GM18498 (cell line): ENCODE measurements around the gene ADAM22.
"Not testable (repeated sequence)": the region's sequence is repeated elsewhere in the genome, so short reads cannot be mapped to it uniquely, and the experiment has no call there.

Experiments
- ATAC-seq: cut with Tn5 transposase; IDR thresholded peaks from one replicate; pipeline ENCODE4 v1.9.1; 2021; ENCODE audit warnings: mild to moderate bottlenecking, moderate library complexity; ENCODE audit not compliant: unreplicated experiment

The ADAM22 gene

GRCh38 chr7:88156356-88156755 lies 222.3 kb downstream of the ADAM22 start:
- no peak for ATAC-seq

GRCh38 chr7:88159741-88160140 lies 225.7 kb downstream of the ADAM22 start:
- ATAC-seq = not testable (repeated sequence)

DNA sequence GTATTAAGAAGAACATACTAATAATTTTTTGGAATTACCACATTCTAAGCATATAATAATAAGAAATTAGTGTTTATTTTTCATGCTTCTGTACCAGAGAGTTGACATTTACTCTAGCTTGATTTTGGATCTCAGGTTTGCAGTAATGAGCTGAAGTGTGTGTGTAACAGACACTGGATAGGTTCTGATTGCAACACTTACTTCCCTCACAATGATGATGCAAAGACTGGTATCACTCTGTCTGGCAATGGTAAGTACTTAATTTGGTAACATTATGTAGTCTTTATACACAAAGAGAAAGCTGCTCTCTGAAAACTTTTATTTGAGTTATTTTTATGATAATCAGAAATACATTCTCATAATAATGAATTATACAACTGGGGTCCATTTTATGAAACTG lies 231.6 kb downstream of the ADAM22 start:
- ATAC-seq = no peak

DNA sequence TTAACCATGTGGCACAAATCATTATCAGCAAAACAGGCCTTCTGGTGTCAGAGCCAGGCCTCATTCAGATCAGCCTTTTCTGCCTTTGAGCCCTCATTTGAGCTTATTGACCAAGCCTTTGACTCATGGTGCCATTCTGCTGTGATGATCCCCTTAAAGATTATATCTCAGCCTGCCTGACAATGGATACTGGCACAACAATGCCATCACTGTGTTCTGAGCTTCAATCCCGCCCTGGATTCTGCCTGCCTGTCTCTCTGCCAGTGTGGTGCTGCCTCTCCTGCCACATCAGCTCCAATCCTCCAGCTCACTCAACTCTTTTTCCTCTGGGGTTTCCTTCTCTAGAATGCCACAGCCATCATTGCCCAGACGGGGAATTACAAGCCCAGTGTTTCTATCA lies 233.2 kb downstream of the ADAM22 start:
- no peak for ATAC-seq

DNA sequence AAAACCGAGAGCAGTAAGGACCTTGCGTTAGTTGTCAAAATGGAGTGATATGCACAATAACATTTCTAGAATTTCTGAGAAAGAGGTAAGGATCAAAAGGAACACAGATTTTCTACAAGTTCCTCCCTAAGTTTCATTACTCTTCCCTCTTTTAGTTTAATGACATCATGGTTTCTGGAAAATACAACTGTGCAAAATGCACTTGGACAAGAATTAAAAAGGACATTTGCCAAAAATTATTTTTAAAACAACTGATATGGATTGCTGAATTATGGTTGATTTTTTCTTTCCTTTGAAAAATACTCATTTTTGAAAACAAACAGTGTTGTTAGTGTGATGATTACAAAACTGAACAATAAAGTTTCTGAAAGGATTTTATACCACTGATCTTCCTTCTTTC lies 233.7 kb downstream of the ADAM22 start:
- no peak for ATAC-seq

DNA sequence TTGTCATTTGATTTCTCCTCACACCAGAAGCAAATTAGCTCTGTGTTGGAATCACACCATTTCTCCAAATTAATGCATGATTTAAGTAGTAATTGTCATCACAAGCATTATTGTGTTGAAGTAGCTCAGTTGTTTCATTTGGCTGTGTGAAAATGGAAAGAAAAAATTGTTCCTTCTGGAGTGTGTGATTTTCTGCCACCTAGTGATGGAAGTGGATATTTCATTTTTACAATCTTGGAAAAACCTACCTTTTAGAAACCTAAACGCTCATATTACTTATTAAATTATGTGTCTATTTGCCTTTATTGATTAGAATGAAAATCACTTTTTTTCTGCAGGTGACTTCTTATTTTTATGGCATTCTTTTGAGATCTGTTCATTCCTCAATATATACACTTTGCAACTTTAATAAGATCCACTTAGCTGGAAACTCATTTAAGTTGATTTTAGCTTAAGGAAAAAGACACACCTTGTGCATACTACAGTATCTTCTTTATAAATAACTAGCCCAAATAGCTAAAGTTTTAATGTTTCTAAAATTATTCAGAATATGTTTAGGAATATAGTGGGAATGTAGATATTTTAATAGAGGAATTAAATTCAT lies 235.8 kb downstream of the ADAM22 start:
- peak; percentile 50 for ATAC-seq

DNA sequence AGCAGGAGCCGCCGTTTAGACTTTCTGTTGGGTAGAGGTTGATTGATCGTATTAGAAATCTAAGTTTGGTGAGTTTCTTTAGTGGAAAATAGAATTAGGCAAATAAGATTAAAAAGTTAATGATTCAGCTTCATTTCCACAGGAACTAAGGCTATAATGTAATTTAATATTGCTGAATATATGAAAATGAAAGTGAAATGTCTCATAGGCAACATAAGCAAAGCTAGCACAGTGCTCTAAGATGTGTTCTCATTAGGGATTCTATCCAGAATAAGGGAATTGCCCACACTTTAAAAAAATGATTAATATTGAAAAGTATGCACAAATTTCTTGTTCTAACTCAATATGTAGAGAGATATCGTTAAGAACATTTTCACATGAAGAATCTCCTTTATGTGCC lies 238.8 kb downstream of the ADAM22 start:
- no peak for ATAC-seq

GRCh38 chr7:88176190-88176589 lies 242.1 kb downstream of the ADAM22 start:
- no peak for ATAC-seq

- ATAC-seq = no peak
Measured at GRCh38 chr7:88183051-88183450, 249.0 kb downstream of the ADAM22 start.

DNA sequence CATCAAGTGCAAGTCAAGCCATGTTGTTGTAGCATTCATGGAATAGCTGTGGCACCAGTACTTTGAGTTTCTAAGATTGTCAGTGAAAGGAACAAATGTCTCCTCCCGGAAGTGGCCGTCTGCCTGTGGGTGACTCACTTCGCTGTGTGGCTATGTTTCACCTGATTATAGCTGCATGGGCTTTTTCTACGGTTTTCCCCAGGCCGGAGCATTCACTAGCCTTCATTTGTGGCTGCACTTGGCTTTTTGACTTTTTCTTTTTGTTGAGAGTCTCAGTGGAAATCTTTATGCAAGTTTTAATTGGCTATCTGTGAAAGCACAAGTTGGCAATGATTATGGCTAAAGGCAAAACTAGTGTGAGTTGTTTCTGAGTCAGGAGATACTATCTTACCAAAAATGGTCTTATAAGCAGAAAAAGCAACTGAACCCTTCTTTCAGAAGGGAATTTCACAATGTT lies 250.8 kb downstream of the ADAM22 start:
- ATAC-seq = no peak

DNA sequence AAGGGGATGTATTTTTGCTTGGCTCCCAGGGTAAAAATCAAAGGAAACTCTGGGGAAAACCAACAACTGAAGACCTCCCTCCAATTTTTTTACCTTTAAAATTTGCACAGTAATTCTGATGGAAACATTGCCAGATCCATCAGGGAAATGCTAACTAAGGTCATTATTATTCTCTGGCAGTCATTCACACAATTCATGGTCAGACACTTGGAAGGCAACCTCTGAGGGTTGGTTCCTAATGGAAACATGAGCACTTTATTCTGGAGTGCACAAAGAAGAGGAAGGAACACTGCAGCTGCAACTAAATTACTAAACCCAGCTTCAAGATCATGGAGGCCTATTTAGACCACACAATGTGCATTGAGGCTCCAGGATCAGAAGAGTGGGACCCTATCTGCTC lies 251.6 kb downstream of the ADAM22 start:
- ATAC-seq = no peak

GRCh38 chr7:88191911-88192310 lies 257.9 kb downstream of the ADAM22 start:
- no peak for ATAC-seq

DNA sequence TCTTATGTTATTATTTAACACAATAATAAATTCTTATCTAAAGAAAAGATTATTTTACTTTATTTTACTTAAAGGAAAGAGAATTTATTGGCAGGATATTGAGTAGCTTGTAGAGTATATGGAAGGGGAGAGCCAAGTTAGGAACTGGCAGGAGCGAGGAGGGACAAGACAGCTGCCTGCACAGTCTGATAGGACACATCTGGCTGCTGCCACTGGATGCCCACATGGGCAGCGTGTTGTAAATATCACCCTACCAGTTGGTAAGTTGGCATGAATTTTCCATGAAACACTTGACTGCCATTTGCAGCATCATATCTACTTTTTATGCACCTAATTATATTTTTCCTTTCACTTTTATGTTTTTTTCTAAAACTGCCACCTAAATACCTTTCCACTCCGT lies 266.2 kb downstream of the ADAM22 start:
- no peak for ATAC-seq

- ATAC-seq = no peak
Measured at GRCh38 chr7:88200789-88201188, 266.7 kb downstream of the ADAM22 start.

GRCh38 chr7:88201305-88201704 lies 267.3 kb downstream of the ADAM22 start:
- ATAC-seq = no peak

- peak; percentile 52 for ATAC-seq
Measured at GRCh38 chr7:88202278-88202677, 268.2 kb downstream of the ADAM22 start.

GRCh38 chr7:88202799-88203198 lies 268.7 kb downstream of the ADAM22 start:
- ATAC-seq = no peak

- no peak for ATAC-seq
Measured at GRCh38 chr7:88203401-88203800, 269.4 kb downstream of the ADAM22 start.

GRCh38 chr7:88204525-88205110 lies 270.6 kb downstream of the ADAM22 start:
- ATAC-seq = no peak

DNA sequence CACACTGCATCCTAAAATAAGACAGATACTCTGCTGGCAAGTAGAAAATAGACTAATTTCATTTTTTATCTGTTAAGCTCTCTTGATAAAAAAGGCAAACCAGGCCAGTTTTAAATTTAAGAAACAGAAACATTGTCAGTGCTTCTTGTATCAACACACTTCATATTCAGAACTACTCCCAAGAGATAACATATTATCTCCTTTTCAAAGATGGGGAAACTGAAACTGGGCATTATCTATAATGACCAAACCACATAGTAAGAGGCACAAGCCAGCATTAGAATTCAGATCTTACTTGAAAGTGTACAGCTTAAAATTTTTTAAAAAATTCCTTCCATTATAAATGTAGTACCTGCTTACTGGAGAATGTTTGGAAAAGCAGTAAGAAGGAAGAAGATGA lies 271.1 kb downstream of the ADAM22 start:
- no peak for ATAC-seq

GRCh38 chr7:88206254-88206653 lies 272.2 kb downstream of the ADAM22 start:
- ATAC-seq = no peak

DNA sequence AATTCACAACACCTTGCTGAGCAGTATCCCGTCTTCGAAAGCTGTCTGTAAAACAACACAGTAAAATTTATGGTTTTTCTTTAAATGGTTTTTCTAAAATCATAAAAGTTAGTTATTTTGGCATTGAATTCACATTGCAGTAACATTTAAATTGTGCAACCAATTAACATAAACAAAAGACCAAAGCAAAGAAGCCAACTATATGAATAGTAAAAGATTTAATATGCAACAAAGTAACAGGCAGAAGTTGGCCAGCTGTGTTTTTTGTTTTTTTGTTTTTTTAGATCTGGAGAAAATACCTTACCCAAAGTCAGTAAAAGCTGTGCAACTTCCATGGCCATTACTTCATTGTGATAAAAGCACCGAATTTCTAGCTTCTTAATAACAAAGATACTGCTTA lies 274.5 kb downstream of the ADAM22 start:
- no peak for ATAC-seq

GRCh38 chr7:88212918-88213317 lies 278.9 kb downstream of the ADAM22 start:
- no peak for ATAC-seq
